NT2/D1 (cell line): ENCODE measurements around the gene FGFBP1.

Experiments used
- SUZ12 ChIP-seq: IDR thresholded peaks from 2 replicates; pipeline ENCODE4 v1.6.1; 2011; ENCODE audit not compliant: insufficient read length, insufficient read depth; ENCODE audit errors: extremely low read depth
- YY1 ChIP-seq: IDR thresholded peaks from 2 replicates; pipeline ENCODE4 v1.6.1; 2011; ENCODE audit not compliant: insufficient read length, insufficient read depth
- ZNF274 ChIP-seq: IDR thresholded peaks from 2 replicates; pipeline ENCODE4 v1.6.1; 2011; ENCODE audit warnings: mild to moderate bottlenecking, low read depth, low read length

DNA sequence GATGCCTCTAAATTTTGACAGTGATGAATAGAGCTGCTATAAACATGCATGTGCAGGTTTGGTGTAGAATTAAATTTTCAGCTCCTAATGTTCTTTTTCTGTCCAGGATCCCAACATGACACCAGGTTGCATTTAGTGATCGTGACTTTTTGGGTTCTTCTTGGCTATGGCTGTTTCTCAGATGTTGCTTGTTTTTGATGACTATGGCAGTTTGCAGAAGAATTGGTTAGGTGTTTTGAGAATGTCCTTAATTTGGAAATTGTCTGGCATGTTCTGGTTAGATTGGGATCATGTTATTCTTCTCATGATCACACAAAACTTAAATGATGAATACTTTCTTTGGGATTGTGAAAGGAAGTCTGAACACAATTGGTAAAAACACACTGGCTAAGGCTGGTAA, 3.7 kb upstream of the FGFBP1 start:
- TF ChIP-seq ZNF274 (no peak), YY1 (no peak), SUZ12 (no peak)
